ENCODE results near the gene CYBC1.

GRCh38 chr17:82494236-82495055 lies 43.9 kb upstream of the CYBC1 start:
- TF ChIP-seq, protein P1, sequence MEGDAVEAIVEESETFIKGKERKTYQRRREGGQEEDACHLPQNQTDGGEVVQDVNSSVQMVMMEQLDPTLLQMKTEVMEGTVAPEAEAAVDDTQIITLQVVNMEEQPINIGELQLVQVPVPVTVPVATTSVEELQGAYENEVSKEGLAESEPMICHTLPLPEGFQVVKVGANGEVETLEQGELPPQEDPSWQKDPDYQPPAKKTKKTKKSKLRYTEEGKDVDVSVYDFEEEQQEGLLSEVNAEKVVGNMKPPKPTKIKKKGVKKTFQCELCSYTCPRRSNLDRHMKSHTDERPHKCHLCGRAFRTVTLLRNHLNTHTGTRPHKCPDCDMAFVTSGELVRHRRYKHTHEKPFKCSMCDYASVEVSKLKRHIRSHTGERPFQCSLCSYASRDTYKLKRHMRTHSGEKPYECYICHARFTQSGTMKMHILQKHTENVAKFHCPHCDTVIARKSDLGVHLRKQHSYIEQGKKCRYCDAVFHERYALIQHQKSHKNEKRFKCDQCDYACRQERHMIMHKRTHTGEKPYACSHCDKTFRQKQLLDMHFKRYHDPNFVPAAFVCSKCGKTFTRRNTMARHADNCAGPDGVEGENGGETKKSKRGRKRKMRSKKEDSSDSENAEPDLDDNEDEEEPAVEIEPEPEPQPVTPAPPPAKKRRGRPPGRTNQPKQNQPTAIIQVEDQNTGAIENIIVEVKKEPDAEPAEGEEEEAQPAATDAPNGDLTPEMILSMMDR (IDR thresholded peaks at IDR 0.05): peak; percentile 87
- TF ChIP-seq RELA (CRISPR knock-in tag; IDR thresholded peaks at IDR 0.05; ENCODE audit: borderline replicate concordance) (no peak), ATF6 (CRISPR knock-in tag; IDR thresholded peaks at IDR 0.05) (no peak), ZMAT4 (CRISPR knock-in tag; IDR thresholded peaks at IDR 0.05) (no peak), ZBTB43 (CRISPR knock-in tag; IDR thresholded peaks at IDR 0.05) (no peak), ZNF281 (CRISPR knock-in tag; IDR thresholded peaks at IDR 0.05) (no peak), FOXP4 (CRISPR knock-in tag; IDR thresholded peaks at IDR 0.05) (no peak; the same call in 1 of the 2 replicates), ZNF121 (CRISPR knock-in tag; IDR thresholded peaks at IDR 0.05) (peak; percentile 58), ZNF263 (CRISPR knock-in tag; IDR thresholded peaks at IDR 0.05; ENCODE audit: low read depth) (no peak), NFYB (CRISPR knock-in tag; conservative IDR thresholded peaks at IDR 0.05; ENCODE audit: low read depth) (no peak), E2F5 (CRISPR knock-in tag; IDR thresholded peaks at IDR 0.05) (no peak)
- TF ChIP-seq, protein P2, sequence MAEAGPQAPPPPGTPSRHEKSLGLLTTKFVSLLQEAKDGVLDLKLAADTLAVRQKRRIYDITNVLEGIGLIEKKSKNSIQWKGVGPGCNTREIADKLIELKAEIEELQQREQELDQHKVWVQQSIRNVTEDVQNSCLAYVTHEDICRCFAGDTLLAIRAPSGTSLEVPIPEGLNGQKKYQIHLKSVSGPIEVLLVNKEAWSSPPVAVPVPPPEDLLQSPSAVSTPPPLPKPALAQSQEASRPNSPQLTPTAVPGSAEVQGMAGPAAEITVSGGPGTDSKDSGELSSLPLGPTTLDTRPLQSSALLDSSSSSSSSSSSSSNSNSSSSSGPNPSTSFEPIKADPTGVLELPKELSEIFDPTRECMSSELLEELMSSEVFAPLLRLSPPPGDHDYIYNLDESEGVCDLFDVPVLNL (CRISPR knock-in tag; IDR thresholded peaks at IDR 0.05; ENCODE audit: borderline replicate concordance, low read depth): no peak
- TF ChIP-seq, protein P3, sequence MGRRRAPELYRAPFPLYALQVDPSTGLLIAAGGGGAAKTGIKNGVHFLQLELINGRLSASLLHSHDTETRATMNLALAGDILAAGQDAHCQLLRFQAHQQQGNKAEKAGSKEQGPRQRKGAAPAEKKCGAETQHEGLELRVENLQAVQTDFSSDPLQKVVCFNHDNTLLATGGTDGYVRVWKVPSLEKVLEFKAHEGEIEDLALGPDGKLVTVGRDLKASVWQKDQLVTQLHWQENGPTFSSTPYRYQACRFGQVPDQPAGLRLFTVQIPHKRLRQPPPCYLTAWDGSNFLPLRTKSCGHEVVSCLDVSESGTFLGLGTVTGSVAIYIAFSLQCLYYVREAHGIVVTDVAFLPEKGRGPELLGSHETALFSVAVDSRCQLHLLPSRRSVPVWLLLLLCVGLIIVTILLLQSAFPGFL (CRISPR knock-in tag; IDR thresholded peaks at IDR 0.05; ENCODE audit: borderline replicate concordance): no peak
- TF ChIP-seq, protein P4, sequence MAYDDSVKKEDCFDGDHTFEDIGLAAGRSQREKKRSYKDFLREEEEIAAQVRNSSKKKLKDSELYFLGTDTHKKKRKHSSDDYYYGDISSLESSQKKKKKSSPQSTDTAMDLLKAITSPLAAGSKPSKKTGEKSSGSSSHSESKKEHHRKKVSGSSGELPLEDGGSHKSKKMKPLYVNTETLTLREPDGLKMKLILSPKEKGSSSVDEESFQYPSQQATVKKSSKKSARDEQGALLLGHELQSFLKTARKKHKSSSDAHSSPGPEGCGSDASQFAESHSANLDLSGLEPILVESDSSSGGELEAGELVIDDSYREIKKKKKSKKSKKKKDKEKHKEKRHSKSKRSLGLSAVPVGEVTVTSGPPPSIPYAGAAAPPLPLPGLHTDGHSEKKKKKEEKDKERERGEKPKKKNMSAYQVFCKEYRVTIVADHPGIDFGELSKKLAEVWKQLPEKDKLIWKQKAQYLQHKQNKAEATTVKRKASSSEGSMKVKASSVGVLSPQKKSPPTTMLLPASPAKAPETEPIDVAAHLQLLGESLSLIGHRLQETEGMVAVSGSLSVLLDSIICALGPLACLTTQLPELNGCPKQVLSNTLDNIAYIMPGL (CRISPR knock-in tag; IDR thresholded peaks at IDR 0.05): peak; percentile 97

All from WTC11 (cell line).